NCI-H1092 treated with DMSO at 0.1 percent for 48 hours (cell line): ENCODE results near the gene LRRK1.
"Not testable (repeated sequence)": the region's sequence is repeated elsewhere in the genome, so short reads cannot be mapped to it uniquely, and the experiment has no call there.

Experiments
- DNase-seq: peaks from one replicate; lab custom pipeline; 2025; lab: John Stamatoyannopoulos, UW

The LRRK1 gene

DNA sequence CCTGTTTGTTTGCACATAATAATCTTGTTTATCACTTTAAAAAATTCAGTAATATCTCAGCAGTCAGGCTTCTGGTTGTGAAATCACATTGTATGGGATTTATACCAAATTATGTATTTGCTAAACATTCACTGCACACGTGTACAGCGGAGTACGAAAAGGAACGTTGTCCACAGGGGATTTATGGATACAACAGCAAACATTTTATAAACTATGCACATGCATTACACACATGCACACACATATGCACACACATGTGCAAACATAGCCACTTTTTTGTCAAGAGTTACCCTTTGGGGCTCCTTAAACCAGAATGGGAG is 150.5 kb downstream of the LRRK1 start:
- no peak for DNase-seq

DNA sequence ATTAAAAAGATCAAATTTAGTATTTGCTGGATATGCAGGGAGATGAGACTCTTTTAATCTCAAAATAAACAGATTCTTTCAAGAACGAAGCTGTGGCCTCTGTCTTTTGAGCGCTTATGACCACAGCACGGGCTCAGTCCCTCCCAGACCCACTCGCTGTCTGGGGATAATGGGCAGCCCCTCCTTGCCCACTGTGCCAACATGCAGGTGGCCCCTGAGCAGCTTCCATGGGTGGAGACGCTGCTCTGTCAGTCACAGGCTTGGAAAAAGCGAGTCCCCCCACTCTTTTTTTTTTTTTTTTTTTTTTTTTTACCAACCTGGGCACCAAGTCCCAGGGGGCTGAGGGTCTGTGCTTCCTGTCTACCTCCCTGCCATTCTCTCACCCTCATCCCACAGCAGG is 150.9 kb downstream of the LRRK1 start:
- DNase-seq, result no peak

GRCh38 chr15:101070502-101071273 is 151.5 kb downstream of the LRRK1 start:
- no peak for DNase-seq

DNA sequence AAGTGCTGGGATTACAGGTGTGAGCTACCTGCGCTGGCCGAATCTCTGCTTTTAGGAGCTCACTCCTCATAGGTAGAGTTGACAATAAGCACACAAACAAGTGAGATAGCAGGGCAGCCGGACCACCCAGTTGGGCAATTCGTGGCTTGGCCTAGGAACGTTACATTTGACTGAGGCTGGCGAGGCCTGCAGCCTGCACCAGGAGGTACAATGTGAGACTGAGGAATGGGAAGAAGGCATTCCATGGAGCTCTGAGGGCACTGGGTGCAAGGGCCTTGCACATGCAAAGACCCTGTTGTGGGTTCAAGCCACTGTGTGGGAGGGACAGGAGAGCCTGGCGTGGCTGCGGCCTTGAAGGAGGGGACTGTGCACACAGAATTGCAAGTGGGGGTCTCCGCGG is 152.5 kb downstream of the LRRK1 start:
- no peak for DNase-seq

- not testable (repeated sequence) for DNase-seq
Observed at GRCh38 chr15:101072235-101072634, 153.1 kb downstream of the LRRK1 start.

GRCh38 chr15:101077806-101078668 is 158.9 kb downstream of the LRRK1 start:
- DNase-seq, result not testable (repeated sequence)

GRCh38 chr15:101078669-101079323 is 159.6 kb downstream of the LRRK1 start:
- DNase-seq, result no peak

DNA sequence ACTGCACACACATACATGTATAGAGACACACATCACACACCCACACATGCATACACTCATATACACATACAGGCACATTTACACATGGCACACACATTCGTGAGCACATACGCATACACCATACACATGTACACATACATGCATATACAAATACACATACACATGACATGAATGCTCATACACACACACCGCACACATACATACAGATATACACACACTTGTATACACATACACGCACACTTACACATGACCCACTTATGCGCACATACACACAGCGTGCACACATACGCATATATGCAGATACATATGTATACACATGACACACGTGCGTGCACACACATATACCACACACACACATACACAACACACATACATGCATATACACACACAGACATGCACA is 162.7 kb downstream of the LRRK1 start:
- DNase-seq, result no peak

- DNase-seq, result no peak
Observed at GRCh38 chr15:101083336-101084045, 164.3 kb downstream of the LRRK1 start.

GRCh38 chr15:101084801-101085200 is 165.6 kb downstream of the LRRK1 start:
- no peak for DNase-seq

- no peak for DNase-seq
Observed at GRCh38 chr15:101085311-101085700, 166.1 kb downstream of the LRRK1 start.

- DNase-seq, result no peak
Observed at GRCh38 chr15:101086394-101087171, 167.4 kb downstream of the LRRK1 start.

DNA sequence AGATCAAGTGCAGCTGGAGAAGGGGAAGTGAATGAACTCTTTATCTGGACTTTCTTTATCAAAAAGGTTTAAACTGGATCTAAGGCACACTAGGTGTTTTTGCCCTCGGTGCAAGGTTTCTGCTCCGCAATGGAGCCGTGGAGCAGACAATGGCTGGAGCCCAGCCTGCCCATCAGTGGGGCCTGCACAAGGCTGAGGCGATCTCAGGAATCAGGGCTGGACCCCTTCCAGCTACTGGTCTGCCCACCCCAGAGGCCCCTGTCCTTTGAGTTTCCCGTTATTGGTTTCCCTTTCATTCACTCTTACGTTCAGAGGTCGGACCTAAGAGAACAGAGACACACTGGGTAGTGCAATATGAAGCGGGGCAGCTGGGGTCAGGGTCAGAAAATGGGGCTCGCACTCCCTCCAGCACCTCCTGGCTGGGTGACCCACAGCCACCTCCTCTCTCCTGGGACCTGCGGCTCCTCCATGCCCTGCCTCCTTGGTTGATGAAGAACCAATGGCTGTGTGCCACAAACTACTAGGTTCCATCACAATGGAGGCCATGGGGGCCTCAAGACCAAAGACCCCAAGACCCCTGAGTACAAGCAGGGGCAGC is 168.1 kb downstream of the LRRK1 start:
- no peak for DNase-seq

- DNase-seq, result no peak
Observed at GRCh38 chr15:101088271-101088670, 169.1 kb downstream of the LRRK1 start.

- peak; percentile 34 for DNase-seq
Observed at GRCh38 chr15:101088788-101089578, 169.8 kb downstream of the LRRK1 start.

DNA sequence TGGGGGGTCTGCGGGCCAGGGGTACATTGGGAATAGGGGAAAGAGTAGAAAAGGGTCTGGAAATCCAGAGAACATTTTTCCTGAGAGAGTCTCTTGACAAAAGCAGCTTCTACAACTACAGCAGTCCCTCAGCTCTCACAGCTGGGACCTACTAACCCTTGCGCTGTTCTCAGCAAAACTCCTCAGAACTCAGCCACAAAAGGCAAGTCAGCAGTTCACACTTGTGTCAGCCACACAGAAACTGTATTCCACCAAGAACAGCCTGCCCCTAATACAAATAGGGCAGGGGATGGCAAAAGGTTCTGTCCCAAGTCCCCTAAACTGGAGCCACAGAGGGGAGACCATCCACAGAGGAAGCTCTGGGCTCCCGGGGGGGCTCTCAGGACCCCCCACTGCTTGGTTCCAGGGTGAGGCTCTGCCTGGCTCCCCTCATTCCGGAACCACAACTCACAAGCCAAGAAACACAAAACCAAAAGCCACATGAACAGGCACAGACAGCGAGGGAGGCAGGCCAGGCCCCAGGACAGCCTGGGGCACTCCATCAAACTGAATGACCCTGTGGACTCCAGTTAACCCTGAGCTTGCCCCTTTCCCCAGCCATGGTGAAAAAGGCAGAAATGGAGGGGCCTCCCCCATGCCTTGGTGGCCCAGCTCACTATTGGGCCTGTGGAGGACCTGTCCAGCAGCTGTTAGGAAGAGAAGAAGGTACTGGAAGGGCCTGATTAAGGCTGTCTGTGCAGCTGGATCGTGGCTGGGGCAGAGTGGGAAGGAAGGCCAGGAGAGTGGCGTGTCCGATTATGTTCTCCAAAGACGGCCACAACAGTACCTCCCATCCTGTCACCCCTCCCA is 170.6 kb downstream of the LRRK1 start:
- no peak for DNase-seq

DNA sequence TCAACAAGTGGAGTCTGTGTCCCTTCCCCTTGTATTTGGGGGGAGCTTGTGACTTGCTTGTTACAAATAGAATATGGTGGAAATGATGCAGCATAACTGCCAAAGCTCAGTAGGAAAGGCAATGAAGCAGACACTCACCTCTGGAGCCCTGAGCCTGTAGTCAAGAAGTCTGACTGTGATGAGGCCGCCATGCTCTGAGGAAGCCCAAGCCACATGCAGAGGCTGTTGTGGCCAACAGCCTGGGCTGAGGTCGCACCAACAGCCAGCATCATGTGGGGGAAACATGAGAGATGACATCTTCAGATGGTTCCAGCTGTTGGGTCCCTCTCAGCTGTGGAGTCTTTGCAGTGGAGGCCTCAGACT is 171.3 kb downstream of the LRRK1 start:
- no peak for DNase-seq

DNA sequence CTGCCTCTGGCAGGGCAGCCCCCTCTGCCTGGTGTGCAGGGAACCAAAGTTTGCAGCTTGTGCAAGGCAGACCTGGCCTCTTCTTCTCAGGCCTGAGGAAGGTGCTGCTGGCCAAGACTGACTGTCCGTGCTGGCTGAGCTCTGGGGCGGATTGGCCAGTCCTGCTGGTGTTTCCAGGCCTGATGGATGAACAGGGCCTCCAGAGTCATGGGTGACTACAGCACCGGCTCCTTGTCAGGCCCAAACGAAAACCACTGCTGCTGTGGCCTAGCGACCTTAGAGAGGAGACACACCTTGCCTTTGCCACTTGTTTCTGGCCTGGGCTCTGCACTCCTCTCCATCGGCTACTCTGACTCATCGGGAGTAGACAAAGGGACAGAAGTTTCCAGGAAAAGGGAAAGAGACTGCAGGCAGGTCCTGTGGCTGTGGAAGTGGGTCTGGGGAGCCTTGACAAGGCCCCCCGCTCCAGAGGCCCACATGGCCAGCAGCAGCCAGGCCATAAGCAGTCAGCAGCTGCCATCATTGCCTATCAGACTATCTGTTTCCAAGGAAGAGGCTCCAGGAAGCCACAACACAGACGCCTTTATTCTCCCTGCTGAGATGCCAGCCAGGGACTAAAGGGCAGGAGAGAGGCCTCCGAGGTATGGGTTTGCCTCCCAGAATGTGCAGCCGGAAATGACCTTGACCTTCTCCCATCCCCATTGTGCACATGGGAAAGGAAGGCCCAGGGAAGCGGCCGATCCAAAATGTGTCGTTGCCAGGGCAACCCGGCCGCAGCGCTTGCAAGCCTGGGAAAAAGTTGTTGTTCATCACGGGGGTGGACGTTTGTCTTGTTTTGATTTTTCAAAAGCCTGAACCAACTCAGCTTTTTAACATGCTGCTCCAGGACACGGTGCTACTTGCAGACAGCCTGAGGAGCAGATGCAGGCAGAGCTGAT is 172.2 kb downstream of the LRRK1 start:
- DNase-seq, result no peak
